ENCODE measurements around the gene DEAF1.

DNA sequence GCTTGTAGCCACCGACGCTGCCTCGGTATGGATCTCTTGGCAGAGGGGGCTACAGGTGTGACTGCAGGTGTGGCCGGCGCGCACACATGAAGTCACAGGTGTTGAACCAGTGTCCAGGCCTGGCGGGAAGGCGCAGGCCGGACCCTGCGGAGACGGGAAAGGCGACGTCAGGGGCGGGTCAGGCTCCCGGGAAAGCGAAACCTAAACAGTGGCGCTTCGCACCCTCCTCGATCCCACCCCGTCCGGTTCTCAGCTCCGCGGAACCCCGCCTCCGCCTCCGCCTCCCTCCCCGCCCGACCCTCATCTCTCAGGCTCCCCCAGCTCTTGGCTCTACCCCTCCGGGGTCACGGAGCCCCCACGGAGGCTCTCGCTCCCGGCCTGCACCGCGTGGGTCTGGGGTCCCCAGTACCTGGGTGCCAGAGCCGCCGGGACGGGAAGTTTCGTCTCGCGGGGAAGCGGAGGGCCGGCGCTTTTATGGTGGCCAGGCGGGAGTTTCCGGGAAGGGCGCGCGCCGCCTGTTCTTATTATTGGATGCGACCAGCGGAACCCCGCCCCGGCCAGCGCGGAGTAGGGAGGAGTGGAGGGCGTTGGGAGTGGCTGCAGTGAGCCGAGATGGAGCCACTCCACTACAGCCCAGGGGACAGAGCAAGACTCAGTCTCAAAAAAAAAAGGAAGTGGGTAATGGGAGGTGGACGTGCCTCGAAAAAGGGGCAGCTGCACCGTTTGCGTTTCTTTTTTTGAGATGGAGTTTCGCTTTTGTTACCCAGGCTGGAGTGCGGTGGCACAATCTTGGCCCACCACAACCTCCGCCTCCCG is 79.3 kb downstream of the DEAF1 start, which contains the start of gene IRF7:
- TF ChIP-seq, protein P1, sequence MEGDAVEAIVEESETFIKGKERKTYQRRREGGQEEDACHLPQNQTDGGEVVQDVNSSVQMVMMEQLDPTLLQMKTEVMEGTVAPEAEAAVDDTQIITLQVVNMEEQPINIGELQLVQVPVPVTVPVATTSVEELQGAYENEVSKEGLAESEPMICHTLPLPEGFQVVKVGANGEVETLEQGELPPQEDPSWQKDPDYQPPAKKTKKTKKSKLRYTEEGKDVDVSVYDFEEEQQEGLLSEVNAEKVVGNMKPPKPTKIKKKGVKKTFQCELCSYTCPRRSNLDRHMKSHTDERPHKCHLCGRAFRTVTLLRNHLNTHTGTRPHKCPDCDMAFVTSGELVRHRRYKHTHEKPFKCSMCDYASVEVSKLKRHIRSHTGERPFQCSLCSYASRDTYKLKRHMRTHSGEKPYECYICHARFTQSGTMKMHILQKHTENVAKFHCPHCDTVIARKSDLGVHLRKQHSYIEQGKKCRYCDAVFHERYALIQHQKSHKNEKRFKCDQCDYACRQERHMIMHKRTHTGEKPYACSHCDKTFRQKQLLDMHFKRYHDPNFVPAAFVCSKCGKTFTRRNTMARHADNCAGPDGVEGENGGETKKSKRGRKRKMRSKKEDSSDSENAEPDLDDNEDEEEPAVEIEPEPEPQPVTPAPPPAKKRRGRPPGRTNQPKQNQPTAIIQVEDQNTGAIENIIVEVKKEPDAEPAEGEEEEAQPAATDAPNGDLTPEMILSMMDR (IDR thresholded peaks at IDR 0.05), result no peak
- TF ChIP-seq POLR2AphosphoS5 (IDR thresholded peaks at IDR 0.05), result peak in 2 of 3 donors; percentile 39 to 54

All from suprapubic skin (tissue), 3 donors.